ENCODE data around the gene IRAG1.

Gene IRAG1

DNA sequence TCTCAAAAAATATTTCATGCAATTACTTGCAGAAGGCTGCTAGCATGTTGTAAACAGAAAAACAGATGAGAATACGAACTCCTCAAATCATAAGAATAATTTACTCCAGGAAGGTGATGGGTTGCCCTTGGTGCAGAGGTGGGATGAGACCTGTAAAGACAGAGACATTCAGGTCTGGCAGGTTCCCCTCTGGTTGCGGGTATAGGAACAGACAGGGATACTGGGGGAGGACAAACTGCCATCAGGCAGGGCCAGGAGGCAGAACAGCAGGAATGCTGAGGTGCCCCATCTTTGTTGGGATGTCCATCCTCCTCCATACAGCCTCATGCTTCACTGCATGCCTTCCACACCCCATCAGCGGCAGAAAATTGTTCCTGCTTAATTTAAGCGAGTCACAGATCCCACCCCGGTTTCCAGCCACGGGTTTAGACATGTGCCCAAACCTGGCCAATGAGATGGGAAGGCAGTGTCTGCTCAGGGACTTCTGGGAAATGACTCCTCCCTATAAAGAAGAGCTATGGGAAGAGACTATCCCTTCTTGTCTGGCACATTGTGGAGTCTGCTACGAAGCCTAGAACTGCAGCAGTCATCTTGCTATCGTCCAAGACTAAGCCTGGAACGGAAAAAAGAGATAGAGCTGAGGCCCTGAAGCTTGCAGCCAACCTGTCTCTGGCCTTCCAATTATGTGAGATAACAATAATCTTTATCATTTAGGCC, 23.1 kb upstream of the IRAG1 start:
- Mint-ChIP-seq H3K27me3 (no peaks in the 10 kb centered on the region), H3K4me1 (ENCODE audit: low read depth) (no peaks in the 10 kb centered on the region), H3K36me3 (ENCODE audit: low read depth) (no peaks in the 10 kb centered on the region), H3K9me3 (no peaks in the 10 kb centered on the region), H3K27ac (no peak overlapping the region), H3K4me3 (no peak overlapping the region)

DNA sequence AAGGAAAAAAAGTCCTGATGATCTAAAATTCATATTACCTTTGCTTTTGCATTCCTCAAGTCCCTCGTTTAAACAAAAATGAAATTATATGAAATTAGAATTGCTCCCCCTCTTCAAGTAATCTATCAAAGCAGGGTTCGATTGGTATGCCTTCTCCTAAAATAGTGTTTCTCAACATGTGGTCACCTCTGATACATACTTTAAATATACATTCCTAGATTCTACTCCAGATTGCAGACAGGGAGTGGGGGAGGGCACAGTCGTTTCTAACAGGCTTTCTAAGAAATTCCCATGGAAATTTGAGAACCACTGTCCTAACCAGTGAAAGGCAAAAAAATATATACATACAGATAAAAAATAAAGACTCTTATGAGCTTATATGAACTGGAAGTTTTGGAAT, 22.6 kb upstream of the IRAG1 start:
- H3K36me3 Mint-ChIP-seq (ENCODE audit: low read depth): no peaks in the 10 kb centered on the region
- H3K27ac Mint-ChIP-seq: no peak overlapping the region
- H3K27me3 Mint-ChIP-seq: no peaks in the 10 kb centered on the region
- H3K4me1 Mint-ChIP-seq (ENCODE audit: low read depth): no peaks in the 10 kb centered on the region
- H3K4me3 Mint-ChIP-seq: no peak overlapping the region
- H3K9me3 Mint-ChIP-seq: no peaks in the 10 kb centered on the region

DNA sequence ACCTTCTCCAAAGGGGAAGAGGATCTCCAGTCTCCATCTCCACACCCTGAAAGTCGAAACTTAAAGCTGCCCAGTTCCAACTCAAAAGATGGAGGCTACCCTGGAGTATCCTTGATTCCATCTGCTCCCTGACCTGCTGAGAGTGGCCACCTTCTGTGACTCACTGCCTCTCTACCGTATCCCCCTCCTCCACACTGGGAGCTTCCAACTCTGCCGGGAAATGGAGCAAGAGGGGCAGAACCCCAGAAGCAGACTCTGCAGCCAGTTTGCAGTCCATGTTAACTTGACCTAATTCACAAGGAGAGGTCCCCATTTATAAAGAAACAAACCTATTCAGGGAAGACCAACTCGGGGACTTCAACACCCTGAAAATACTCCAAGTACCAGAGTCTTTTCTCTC, 22.0 kb upstream of the IRAG1 start:
- Mint-ChIP-seq H3K27ac (no peak overlapping the region), H3K4me1 (ENCODE audit: low read depth) (no peaks in the 10 kb centered on the region), H3K36me3 (ENCODE audit: low read depth) (no peaks in the 10 kb centered on the region), H3K27me3 (no peaks in the 10 kb centered on the region), H3K4me3 (no peak overlapping the region), H3K9me3 (no peaks in the 10 kb centered on the region)

DNA sequence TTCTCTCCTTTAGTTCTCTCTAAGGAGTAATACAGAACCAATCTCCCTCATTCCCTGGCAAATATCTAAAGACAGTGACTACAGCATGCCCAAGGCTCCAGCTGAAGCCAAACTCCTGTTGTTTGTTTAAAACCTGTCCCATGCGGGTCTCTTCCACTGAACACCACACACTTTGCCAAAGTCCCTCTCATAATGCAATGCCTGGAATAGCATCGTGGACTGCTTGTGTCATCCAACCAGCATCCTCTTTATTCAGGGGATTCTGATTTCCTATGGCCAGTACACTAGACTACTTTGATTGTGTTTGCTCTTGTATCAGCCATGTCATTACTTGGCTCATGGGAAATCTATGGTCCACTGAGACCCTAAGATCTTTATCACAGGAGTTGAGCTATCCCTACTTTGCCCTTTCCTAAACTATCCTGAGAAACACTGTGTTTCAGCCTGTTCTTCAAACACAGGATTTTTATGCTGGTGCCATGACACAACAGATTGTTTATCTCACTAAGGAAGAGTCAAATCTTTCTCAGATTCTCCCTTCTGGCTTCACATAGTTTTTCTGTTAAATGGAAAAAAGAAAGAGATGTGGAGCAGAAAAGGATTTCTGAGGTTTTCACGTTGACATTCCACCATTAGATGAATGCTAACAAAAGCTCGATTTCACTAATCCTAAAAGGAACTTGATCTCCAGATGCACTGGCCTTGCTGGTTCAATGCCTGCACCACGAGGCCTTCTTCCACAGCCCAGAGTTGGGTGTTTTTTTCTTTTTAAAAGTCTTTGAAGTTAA, 15.9 kb upstream of the IRAG1 start:
- no peaks in the 10 kb centered on the region for H3K9me3 Mint-ChIP-seq
- no peaks in the 10 kb centered on the region for H3K27me3 Mint-ChIP-seq
- no peak overlapping the region for H3K27ac Mint-ChIP-seq
- H3K4me3 Mint-ChIP-seq: no peak overlapping the region
- H3K4me1 Mint-ChIP-seq (ENCODE audit: low read depth): no peaks in the 10 kb centered on the region
- no peaks in the 10 kb centered on the region for H3K36me3 Mint-ChIP-seq (ENCODE audit: low read depth)

DNA sequence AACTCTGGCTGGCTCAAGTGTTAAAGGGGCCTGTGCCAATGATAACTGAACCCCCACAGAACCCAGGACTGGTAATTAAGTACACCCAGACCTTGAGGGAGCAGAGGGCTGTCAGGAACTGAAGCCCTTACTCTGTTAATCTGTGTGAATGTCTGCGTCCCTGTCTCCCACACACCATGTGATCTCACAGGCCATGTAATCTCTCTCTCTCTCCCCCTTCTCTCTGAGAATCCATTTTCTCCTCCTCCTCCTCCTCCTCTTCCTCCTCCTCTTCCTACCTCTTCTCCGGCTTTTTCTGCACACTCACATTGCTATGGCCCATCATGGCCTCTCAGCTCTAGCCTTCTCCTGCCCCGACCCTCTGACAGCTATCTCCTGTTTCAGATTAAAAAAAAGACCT, 14.6 kb upstream of the IRAG1 start:
- no peaks in the 10 kb centered on the region for H3K4me1 Mint-ChIP-seq (ENCODE audit: low read depth)
- H3K4me3 Mint-ChIP-seq: no peak overlapping the region
- no peaks in the 10 kb centered on the region for H3K9me3 Mint-ChIP-seq
- no peaks in the 10 kb centered on the region for H3K36me3 Mint-ChIP-seq (ENCODE audit: low read depth)
- no peaks in the 10 kb centered on the region for H3K27me3 Mint-ChIP-seq
- no peak overlapping the region for H3K27ac Mint-ChIP-seq

DNA sequence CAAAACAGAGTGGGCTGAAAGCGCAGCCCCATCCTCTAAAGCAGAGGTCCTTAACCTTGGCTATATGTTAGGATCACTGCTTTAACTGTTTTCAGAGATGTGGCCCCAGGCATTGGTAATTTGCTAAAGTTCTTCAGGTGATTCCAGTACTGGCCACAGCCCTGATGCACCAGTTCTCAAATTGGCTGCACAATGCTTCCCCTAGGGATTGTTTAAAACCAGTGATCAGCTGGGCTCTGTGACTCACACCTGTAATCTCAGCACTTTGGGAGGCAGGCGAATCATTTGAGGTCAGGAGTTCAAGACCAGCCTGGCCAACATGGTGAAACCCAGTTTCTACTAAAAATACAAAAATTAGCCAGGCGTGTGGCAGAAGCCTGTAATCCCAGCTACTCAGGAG, 8.4 kb upstream of the IRAG1 start:
- no peaks in the 10 kb centered on the region for H3K9me3 Mint-ChIP-seq
- H3K27ac Mint-ChIP-seq: no peak overlapping the region
- no peaks in the 10 kb centered on the region for H3K4me1 Mint-ChIP-seq (ENCODE audit: low read depth)
- H3K36me3 Mint-ChIP-seq (ENCODE audit: low read depth): no peaks in the 10 kb centered on the region
- peaks cover 9% of the 10 kb centered on the region for H3K27me3 Mint-ChIP-seq
- no peak overlapping the region for H3K4me3 Mint-ChIP-seq

DNA sequence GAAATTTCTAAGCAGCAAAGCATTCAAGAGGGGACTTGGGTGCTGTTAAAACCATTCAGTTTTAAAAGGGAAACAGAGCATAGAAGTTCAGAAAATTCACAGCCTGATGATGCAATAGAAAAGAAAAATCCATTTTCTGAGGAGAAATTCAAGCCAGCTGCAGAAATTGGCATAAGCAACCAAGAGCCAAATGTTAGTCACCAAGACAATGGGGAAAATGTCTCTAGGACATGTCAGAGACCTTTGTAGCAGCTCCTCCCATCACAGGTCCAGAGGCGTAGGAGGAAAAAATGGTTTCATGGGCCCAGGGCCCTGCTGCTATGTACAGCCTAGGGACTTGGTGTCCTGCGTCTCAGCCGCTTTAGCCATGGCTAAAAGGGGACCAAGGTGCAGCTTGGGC, 5.5 kb upstream of the IRAG1 start:
- Mint-ChIP-seq H3K27me3 (peaks cover 13% of the 10 kb centered on the region), H3K27ac (no peak overlapping the region), H3K9me3 (no peaks in the 10 kb centered on the region), H3K4me1 (ENCODE audit: low read depth) (no peaks in the 10 kb centered on the region), H3K36me3 (ENCODE audit: low read depth) (no peaks in the 10 kb centered on the region), H3K4me3 (no peak overlapping the region)

DNA sequence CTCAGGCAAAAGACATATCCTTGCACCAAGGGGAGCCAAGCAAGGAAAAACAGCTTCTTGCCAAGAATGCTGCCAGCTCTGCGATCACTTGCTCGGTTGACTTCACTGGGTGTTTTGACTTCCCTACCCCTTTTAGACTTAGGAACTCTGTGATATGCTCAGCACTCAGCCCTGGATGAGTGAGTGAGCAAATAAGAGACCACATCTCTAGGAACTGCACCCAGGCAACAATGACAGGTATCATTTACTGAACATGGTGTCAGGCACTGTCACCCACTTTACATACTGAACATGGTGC, 3.7 kb upstream of the IRAG1 start:
- H3K9me3 Mint-ChIP-seq: no peaks in the 10 kb centered on the region
- H3K4me3 Mint-ChIP-seq: no peak overlapping the region
- no peak overlapping the region for H3K27ac Mint-ChIP-seq
- H3K4me1 Mint-ChIP-seq (ENCODE audit: low read depth): no peaks in the 10 kb centered on the region
- peaks cover 13% of the 10 kb centered on the region for H3K27me3 Mint-ChIP-seq
- H3K36me3 Mint-ChIP-seq (ENCODE audit: low read depth): no peaks in the 10 kb centered on the region

DNA sequence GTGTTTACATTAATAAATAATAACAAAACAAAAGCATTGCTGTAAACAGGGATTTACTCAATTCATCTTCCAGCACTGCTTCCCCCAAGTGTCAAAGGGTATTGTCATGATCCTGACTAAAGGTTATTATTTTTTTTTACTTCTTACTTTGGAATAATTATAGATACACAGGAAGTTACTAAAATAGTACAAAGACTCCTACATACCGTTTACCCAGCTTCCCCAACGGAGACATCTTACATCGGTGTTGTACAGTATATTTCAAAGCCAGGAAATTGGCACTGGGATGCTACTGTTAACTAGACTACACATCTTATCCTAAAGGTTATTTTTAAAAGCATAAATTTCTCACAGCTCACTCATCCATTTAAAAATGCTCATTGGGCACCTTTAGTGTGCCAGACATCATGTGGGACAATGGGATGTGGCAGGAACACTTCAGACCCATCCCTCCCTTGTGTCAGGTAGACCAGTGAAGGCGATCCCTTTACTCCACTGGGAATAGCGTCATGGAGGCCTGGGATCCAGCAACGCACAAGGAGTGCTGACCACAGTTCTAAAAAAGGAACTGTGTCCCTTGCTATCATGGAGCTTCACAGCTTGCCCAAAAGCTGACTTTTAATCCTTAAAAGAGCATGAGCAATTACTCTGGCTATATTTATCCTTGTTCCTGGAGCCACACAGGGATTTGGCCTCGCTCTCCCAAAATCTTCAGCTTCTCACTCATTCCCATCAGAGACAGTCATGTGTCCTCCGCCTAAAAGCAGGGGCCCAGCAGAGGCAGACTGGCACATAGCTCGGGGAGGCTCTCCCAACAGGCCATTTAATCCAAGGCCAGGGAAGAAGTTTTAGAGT, 3.1 kb upstream of the IRAG1 start:
- Mint-ChIP-seq H3K27ac (no peak overlapping the region), H3K9me3 (no peaks in the 10 kb centered on the region), H3K4me1 (ENCODE audit: low read depth) (no peaks in the 10 kb centered on the region), H3K4me3 (no peak overlapping the region), H3K27me3 (peaks cover 13% of the 10 kb centered on the region), H3K36me3 (ENCODE audit: low read depth) (no peaks in the 10 kb centered on the region)

DNA sequence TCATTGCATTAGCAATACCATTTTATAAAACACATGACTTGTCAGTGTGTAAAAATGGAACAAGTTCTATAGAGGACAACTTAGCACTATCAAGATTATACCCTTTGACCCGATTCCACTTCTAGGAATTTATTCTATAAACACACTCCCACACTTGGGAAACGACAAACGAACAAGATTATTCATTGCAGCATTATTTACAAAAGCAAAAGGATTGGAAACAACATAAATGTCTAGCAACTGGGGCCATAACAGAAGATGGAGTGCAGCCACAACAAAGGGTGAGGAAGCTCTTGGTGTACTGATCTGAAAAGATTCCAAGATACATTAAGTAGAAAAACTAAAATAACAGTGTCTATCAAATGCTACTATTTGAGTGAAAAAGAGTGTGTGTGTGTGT, 2.3 kb upstream of the IRAG1 start:
- no peaks in the 10 kb centered on the region for H3K36me3 Mint-ChIP-seq (ENCODE audit: low read depth)
- no peak overlapping the region for H3K4me3 Mint-ChIP-seq
- H3K27me3 Mint-ChIP-seq: peaks cover 13% of the 10 kb centered on the region
- no peak overlapping the region for H3K27ac Mint-ChIP-seq
- no peaks in the 10 kb centered on the region for H3K4me1 Mint-ChIP-seq (ENCODE audit: low read depth)
- H3K9me3 Mint-ChIP-seq: no peaks in the 10 kb centered on the region

DNA sequence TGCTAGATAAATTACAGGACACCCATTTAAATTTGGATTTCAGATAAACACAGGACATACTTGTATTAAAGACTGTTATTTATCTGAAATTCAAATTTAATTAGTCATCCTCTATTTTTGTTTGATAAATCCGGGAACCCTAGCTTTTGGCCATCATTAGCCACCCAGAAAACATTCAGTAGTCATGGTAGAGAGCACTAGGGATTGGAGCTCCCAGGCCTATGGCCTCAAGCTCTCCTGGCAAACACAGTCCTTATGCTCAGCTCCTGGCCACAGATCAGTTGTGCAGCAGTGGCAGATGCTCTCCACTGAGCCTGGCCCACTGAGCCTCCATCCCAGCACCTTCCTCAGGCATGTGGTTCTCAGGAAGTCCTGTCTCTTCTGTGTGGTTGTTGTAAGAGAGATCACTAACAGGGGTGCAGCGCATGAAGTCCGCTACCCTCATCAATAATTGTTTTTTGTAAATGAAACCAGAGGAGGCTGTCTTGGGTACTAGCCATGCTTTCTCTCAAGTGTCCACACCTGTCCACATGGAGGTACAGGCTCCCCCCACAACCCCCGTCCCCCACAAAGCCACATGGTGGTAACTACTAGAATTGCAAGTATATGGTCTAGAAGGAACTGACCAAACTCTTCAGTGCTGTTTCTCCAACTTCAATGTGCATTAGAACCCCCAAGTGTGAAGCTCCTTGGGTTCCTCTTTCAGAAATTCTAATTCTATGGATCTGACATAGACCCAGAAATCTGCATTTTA, 1.1 kb upstream of the IRAG1 start:
- no peak overlapping the region for H3K27ac Mint-ChIP-seq
- no peaks in the 10 kb centered on the region for H3K4me1 Mint-ChIP-seq (ENCODE audit: low read depth)
- H3K27me3 Mint-ChIP-seq: peaks cover 13% of the 10 kb centered on the region
- H3K36me3 Mint-ChIP-seq (ENCODE audit: low read depth): no peaks in the 10 kb centered on the region
- no peak overlapping the region for H3K4me3 Mint-ChIP-seq
- H3K9me3 Mint-ChIP-seq: no peaks in the 10 kb centered on the region

DNA sequence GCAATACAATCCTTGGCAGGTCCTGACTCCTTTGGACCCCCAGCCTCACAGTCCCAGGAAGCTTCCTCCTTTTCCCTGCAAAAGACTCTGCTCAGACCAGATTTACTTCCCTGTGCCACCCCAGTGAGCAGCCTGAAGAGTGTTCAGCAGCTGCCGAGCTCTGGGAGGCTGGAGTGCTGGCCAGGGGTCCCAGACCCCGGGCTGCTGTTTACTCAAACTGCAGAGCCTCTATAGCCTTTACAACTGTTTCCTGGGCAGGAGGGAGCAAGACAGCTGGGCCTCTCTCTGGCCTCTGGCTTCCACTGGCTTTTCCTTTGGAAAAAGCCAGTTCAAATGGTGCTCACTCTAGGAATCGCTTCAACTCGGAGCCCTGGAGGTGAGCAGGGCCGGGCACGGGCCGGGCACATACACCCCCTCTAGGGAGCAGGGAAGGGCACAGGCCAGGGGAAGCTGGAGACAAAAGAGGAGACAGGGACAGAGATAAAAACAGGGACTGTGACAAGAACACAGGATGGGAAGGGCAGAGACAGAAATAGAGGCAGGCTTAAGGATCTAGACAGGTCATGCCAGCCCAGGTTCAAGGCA, 932 bp downstream of the IRAG1 start:
- peaks cover 8% of the 10 kb centered on the region for H3K27me3 Mint-ChIP-seq
- no peaks in the 10 kb centered on the region for H3K36me3 Mint-ChIP-seq (ENCODE audit: low read depth)
- H3K4me3 Mint-ChIP-seq: no peak overlapping the region
- no peaks in the 10 kb centered on the region for H3K4me1 Mint-ChIP-seq (ENCODE audit: low read depth)
- H3K9me3 Mint-ChIP-seq: no peaks in the 10 kb centered on the region
- no peak overlapping the region for H3K27ac Mint-ChIP-seq

DNA sequence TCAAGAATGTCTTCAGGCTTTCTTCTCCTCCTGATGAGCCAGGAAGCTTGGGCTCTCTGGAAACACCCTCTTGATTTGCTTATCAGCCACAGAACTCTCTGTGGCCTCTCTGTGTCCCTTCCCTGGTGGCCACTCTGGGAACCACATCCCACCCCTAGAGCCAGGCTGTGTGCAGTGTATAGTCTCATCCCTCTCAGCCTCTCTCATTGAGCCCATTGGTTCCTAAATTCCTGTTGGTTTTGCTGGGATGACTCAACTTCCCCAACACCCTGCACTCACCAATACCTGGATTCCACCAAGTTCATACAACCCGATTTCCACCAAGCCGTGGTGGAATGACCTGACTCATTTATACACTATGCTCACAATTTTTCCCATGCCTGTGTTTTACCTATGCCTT, 5.2 kb downstream of the IRAG1 start:
- no peaks in the 10 kb centered on the region for H3K27me3 Mint-ChIP-seq
- H3K27ac Mint-ChIP-seq: no peak overlapping the region
- no peaks in the 10 kb centered on the region for H3K9me3 Mint-ChIP-seq
- H3K4me1 Mint-ChIP-seq (ENCODE audit: low read depth): no peaks in the 10 kb centered on the region
- no peak overlapping the region for H3K4me3 Mint-ChIP-seq
- no peaks in the 10 kb centered on the region for H3K36me3 Mint-ChIP-seq (ENCODE audit: low read depth)

DNA sequence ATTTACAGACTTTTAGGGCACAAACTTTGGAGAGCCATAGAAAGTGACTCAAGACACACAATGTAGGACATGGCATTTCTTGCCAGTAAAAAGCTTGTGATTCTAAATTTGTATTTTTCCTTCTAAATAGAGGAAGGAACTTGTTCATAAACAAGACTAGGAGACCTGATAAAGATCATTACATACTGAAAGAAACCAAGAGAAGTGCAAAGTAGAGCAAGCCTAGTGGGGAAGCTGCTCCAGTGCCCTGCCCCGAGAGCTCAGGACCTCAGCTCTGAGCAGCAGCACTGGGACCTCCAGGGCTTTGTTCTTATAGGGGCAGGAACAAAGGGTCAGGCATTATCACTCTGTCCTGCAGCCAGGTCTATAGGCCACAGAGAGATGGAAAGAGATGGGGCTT, 7.2 kb downstream of the IRAG1 start:
- H3K36me3 Mint-ChIP-seq (ENCODE audit: low read depth): no peaks in the 10 kb centered on the region
- H3K4me3 Mint-ChIP-seq: no peak overlapping the region
- H3K27ac Mint-ChIP-seq: no peak overlapping the region
- no peaks in the 10 kb centered on the region for H3K27me3 Mint-ChIP-seq
- no peaks in the 10 kb centered on the region for H3K9me3 Mint-ChIP-seq
- no peaks in the 10 kb centered on the region for H3K4me1 Mint-ChIP-seq (ENCODE audit: low read depth)

All from stimulated activated naive CD8-positive, alpha-beta T cell treated with anti-CD3 and anti-CD28 coated beads, Interleukin-15, Interleukin-2, amounts not matched to agents 100 ng/mL and 50 ng/mL, for 24 hours (primary cell).